HG02973 (cell line): Measurements from ENCODE around the gene TIGAR.

ENCODE experiments used
- ATAC-seq: cut with Tn5 transposase; IDR thresholded peaks from one replicate; pipeline ENCODE4 v1.9.1; 2021; ENCODE audit warnings: moderate library complexity; ENCODE audit not compliant: unreplicated experiment

Gene TIGAR

GRCh38 chr12:4320853-4321701, at the start of gene TIGAR:
Gene TIGAR (plus strand): TSS chr12:4321213. CDS start chr12:4321272, 59 bp downstream.
- ATAC-seq, result peak; percentile 93

GRCh38 chr12:4271717-4272423, 49.1 kb upstream of the TIGAR start:
- ATAC-seq, result peak; percentile 32

- no peak for ATAC-seq
These were observed 48.4 kb upstream of the TIGAR start for GRCh38 chr12:4272424-4273272.

DNA sequence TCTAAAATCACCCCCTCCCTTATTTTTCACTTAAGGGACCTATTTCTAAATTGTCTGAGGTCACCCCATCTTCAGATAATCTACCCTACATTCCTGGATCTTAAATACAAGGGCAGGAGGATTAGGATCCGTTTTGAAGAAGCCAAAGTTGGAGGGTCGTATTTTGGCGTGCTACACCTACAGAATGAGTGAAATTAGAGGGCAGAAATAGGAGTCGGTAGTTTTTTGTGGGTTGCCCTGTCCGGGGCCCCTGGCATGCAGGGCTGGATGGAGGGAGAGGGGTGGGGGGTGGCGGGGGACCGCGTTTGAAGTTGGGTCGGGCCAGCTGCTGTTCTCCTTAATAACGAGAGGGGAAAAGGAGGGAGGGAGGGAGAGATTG, 47.8 kb upstream of the TIGAR start:
- no peak for ATAC-seq

DNA sequence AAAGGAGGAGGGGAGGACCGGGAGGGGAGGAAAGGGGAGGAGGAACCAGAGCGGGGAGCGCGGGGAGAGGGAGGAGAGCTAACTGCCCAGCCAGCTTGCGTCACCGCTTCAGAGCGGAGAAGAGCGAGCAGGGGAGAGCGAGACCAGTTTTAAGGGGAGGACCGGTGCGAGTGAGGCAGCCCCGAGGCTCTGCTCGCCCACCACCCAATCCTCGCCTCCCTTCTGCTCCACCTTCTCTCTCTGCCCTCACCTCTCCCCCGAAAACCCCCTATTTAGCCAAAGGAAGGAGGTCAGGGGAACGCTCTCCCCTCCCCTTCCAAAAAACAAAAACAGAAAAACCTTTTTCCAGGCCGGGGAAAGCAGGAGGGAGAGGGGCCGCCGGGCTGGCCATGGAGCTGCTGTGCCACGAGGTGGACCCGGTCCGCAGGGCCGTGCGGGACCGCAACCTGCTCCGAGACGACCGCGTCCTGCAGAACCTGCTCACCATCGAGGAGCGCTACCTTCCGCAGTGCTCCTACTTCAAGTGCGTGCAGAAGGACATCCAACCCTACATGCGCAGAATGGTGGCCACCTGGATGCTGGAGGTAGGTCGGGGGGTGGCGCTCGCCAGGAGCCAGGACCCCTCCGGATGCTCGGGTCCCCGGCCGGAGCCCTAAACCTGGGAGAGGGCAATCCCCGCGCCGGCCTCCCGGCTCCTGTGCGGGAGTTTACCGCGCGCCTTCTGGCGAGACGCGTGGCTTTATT, 47.2 kb upstream of the TIGAR start, which contains the start of gene CCND2:
TSS of gene CCND2 (plus strand) at position 111 of the 744 bp plus-strand sequence. CDS start at position 390, 279 bp downstream.
- ATAC-seq, result no peak

DNA sequence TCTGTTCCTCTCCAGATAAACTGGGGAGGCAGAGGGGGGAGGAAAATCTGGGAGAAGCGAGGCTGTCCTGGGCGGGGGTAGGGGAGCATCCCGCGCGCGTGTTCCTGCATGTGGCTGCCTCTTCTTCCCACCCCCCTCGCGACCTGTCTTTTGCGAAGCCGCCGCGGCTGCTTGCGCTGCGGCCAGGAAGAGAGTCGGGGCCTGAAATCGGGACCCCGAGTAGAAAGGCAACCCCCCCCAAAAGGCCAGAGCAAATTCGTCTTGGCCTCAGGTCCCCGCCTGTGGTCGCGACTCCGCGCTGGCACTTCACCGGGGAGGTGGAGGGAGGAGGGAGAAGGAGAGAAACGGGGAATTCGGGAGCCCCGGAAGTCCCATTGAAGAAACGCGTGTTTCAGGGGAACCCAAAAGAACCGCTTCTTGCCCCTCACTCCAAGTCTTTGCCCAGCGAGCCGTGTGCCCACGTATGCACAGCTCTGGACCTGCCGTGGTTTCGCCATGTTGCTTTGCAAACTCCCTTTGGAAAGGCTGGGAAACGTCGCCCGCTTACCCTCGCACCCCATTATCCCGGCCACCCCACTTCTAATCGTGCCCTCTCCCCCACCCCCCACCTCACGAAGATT, 46.5 kb upstream of the TIGAR start:
- no peak for ATAC-seq

DNA sequence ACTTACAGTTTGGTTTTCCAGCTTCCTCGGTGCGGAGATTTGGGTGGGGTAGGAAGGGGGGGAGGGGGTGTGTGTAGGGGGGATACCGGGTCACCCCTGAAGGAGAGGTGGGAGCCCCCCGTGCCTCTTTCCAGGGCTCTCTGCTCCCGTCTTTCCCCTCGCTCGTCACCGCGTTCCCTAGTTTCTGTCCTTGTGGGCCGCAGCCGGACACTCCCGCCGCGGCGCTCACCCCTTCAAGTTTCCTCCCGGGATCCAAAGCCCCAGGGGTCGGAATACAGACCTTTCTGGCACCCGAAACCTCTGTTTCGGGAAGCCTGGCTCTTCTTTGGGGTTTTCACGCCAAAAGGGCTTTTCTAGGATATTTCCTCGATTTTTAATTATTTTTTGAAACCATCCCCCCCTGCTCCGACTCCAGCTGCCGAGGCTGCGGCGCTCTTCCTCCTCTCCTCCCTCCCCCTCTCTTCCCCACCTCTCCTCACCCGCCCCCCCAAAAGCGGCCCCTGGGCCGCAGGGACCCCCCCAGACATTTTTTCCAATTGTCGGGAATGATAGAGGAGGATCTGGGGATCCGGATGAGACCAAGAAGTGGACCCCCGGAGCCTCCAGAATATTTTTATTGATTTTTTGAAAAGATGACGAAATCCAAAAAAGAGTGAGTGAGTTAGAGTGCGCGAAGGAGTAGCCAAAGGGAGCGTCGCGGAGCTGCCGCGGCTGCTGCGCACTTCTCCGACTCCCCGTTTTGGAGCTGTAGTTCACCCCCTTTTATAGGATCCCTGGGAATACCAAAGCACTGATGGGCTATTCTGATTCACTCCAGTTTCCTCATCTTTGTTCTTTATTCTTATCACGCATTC, 45.8 kb upstream of the TIGAR start:
- ATAC-seq, result no peak

DNA sequence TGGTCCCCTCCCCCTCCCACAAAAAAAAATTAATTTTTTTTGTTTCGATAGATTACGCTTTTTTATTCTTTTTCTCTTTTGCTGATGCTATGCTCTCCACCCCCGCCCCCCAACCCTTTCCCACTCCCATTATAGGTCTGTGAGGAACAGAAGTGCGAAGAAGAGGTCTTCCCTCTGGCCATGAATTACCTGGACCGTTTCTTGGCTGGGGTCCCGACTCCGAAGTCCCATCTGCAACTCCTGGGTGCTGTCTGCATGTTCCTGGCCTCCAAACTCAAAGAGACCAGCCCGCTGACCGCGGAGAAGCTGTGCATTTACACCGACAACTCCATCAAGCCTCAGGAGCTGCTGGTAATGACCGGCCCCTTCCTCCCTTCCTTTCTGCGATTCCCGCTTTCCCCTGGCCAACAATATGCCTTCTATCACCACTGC, 45.1 kb upstream of the TIGAR start:
- ATAC-seq, result no peak

GRCh38 chr12:4276524-4277204, 44.3 kb upstream of the TIGAR start:
- ATAC-seq, result peak; percentile 32

DNA sequence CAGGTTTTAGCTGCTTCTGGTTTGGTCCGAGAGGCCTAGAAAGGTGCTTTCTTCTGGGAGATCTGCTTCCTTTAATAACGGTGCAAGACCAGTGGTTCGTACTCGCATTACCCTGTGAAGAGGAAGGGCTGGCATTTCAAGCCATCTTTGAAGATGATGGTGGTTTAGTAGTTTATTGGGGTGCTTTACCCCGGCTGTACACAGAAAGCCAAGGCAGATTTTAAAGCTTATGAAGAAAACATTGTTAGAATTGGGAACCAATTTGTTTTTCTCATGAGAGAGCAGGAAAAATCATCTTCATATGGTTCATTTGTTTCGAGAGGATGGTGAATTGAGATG, 43.8 kb upstream of the TIGAR start:
- ATAC-seq, result no peak

- no peak for ATAC-seq
These were observed 43.2 kb upstream of the TIGAR start for GRCh38 chr12:4277857-4278256.

GRCh38 chr12:4278329-4279197, 42.5 kb upstream of the TIGAR start:
- ATAC-seq, result no peak

GRCh38 chr12:4279198-4279690, 41.8 kb upstream of the TIGAR start:
- ATAC-seq, result no peak

GRCh38 chr12:4280351-4281163, 40.5 kb upstream of the TIGAR start:
- no peak for ATAC-seq

DNA sequence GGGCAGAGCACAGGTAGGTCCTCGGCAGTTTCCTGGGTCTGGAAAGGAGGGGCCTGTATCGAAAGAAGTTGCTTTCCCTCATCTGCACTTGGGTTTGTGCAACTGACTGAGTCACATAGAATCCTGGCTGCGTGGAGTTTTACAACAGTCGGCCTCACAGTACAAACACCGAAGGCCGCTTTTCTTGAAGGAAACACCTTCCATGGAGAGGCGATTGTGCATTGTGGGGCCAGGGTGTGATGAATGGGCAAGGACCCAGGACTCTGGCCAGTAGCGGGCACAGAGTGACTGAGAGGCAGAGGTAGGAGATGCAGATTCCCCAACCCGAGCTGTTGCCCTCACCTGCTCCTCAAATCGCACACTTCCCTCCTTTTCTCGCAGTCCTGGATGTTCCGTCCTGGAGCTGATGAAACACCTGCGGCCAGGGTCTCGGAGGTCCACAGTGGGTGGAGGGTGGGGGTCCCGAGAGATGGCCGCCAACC, 39.8 kb upstream of the TIGAR start:
- no peak for ATAC-seq

DNA sequence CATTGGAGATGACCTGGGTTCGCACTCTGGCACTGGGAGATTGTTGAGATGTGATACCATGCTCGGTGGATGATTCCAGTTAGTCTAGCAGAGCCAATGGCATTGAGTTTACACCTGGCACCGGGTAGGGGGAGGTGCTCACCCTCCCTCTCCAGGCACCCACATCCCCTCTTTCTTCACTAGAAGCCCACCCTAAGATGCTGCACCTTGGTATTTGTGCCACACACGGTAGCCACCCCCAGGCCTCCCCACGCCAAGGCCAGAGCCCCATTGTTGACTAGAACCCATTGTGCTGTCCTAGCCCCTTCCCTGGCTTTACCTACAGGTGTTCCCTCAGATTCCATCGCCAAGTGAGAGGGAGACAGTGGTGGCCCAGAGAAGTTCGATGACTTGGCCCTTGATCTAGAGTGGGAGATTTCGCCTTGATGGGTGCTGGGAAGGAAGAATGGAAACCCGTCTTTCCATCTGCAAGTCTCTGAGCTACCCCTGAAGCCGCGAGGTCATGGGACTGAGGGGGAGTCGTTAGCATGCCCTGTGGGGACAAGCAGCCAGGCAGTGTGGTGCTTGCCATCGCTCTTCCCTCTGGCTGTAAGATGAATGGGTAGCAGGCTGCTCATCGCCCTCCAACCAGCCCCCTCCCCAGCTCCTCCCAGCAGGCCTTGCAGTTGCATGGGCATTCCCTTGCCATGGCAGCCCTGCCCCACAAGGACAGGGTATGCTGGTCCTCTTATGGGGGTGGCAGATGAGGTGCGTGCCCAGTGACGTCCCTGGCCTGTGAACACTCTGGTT, 38.7 kb upstream of the TIGAR start:
- ATAC-seq, result no peak
